ENCODE measurements around the gene C15orf39.
"Not testable (repeated sequence)": the region's sequence is repeated elsewhere in the genome, so short reads cannot be mapped to it uniquely, and the experiment has no call there.

Gene C15orf39

DNA sequence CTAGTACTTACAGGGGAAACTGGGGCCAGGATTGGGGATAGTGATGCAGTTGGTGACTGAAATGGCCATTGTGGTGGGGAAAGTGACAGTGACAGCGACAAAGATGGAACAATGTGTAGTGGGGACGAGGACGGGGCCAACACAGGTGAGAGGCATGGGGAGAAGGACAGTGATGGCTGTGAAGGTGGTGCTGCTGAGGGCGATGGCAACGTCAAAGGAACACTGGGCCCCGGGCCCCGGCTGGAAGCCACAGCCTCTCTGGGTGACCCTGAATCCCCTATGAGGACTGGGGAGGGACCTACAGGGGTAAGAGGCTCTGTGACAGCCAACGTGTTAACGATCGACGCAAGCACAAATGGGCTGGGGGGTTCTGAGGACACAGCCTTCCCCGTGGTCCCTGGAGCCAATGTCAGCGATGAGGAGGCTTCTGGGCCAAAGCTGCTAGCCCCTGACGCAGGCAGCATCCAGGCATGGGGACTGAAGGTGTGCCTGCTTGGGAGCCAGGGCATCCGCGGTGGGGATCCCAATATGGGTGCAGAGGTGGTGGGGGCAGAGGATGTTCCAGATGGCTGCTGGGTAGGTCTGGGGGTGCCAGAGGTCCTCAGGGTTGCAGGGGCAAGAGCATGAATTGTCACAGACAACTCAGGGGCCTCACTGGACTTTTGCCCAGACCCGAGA lies 31.3 kb downstream of the C15orf39 start:
- peak; percentile 32 for DNase-seq

DNA sequence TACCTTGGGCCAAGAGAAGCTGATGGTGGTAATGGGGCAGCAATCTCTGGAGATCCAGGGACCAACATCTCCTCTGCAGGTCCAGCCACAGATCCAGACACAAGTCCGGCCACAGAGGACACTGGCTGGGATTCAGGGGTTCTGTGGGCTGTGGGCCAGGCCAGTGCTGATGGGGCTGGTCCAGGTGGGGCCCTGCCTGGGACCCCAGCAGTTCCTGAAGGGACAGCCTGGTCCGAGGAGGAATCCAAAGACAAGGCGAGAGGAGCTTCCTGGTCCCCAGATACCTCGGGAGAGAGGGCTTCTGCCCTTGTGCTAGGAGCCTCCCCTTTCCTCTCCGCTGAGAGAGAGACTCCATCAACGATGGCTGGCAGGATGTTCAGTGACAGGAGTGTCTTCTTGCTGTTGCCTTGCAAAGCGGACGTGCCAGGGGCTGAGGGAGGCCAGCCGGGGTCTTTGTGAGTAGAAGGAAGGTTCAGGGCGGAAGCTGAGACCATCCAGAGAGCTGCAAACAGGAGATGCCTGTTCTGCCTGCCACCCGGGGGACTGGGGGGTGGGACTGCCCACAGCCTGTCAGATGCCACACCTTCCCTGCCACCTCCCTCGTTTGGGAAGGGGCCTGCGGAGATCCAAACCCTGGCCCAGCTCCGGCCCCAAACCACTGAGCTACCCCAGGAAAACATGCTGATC lies 32.0 kb downstream of the C15orf39 start:
- peak; percentile 24 for DNase-seq

DNA sequence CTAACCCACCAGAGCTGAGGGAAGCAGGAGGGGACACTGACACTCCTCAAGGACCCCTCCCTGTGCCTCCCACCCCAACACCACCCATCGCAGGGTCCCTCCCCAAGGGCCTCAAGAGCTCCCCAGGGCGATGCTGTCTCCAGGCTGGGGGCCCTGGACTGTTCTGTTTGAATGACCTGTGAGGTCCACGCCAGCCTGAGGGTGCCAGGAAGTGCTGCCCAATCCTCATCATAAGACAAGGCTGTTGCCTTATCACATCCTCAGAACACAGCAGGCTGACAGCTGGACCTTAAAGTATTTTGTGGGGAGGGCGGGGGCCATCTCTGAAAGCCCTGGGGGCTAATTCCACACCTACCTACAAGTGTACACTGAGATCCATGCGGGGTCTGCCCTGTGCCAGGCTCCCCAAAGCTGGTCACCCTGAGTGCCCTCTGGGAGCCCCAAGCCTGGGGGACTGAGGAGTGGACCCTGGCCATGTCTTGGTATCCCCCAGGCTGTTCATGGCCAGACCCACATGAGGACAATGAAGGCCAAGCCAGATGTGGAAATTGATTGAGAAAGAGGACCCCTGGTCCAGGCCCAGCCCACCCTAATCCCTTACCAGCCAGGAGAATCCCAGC lies 32.6 kb downstream of the C15orf39 start:
- DNase-seq: peak; percentile 20

DNA sequence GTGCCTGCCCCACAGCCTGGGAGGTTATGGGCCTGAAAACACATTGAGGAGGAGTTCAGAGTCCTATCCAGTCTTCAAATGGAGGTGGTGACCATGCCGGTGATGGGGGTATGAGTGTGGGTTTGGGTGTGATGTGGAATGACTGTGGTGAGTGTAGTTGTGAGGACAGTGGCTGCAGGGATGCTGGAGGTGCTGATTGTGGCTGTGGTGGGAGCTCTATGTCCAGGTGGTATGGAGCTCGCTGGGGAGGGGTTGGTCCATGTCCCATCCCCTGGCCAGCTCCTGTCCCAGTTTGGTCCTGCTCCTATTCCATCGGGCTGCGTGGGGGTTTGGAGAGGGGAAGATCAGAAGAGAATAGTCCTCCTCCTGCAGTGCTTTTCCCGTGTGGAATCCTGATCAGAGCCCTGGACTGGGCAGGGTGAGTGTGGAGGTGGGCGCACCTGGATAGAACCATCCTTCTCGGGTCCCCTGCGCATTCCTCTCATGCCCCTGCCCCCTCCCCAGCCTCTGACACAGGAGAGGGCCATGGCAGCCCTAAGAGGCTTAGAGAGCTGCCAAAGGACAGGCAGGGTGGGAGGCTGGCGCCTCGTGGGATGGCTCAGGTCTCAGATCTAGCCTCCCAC lies 33.5 kb downstream of the C15orf39 start:
- DNase-seq: peak; percentile 40

DNA sequence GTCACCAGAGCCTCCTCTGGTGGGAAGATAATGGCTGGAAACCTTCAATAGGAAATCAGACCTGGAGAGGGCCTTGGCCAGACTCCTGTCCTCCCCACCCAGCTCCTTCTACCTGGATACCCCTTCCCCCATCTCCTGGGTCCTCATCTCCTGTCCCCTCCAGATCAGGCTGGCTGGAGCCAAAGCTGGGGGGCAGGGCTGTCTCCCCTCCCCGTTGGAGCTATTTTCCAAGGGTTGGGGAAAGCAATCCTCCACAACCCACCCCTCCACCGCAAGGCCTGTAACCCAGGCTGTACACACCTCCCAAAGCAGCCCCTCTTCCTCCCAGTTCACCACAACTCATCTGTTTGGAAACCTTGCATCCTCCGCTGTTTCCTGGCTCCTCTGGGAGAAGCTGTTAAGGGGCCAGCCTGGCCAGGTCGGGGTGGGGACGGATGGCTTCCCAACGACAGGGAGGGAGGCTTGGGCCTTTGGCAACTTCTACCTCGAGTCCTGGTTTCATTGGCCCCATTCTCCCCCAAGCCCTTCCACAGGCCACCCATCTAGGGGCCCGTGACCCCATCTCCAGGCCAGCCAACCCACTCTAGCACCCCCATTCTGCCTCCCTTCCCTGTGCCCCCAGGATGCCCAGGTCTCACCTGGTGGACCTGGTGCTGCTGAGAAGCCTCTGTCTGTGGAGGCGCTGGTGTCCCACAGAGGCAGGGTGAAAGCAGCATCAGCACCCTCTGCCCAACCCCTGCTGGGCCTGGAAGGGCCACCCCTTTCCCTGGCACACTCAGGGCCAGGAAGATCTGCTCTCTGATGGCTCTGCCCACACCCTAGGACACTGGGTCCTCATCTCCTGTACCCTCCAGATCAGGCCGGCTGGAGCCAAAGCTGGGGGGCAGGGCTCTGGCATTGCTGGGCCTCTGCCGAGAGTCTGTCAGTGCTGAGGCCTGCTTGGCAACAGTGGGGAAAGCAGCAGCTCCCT lies 34.4 kb downstream of the C15orf39 start:
- peak; percentile 13 for DNase-seq

DNA sequence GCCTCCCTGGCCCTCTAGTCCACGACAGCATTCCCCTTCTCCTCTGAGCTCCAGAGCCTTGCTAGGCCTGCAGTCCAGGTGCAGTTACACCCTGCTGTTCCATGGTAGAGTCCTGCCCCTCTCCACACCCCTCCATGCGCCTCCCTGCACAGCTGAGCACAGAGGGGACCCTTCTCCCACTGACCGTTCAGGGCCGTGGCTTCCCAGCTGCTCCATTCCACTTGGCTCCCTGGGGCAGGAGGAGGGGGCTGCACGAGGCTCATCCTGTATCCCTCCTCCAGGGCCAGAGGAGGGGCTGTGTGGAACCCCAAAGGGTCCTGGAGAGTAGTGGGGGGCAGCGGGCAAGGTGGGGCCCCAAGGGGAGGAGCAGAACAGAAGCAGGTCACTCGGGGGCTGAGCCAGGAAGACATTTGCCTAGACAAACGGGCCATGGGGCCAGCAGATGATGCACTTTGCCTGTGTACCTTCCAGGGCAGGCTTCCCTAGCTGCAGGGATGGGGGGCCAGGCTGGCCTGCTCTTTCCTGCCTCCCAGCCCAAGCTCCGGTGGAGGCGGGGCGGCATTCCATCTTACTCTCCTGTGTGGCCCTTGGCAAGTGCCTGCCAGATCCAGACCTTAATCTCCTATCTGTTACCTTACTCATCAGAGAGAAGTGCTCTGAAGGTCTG lies 35.8 kb downstream of the C15orf39 start:
- DNase-seq: peak; percentile 25

DNA sequence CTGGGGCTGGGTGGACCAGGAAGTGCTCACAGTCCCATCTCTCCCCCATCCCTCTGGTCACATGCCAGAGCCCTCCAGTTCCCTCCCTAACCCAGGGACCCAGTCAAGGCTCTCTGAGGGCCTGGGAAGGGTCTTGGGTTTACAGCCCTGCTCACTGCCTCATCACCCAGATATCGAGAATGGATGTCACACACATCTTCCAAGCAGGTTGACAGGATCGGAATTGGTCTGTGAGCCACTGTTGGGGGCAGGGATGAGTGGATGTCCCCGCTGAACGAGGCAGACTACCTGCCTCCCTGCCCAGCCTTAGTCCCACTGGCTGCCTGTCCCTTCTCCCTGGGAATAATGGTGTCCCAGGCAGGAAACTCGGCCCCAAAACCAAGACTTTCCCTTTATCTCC lies 36.5 kb downstream of the C15orf39 start:
- DNase-seq: no peak

DNA sequence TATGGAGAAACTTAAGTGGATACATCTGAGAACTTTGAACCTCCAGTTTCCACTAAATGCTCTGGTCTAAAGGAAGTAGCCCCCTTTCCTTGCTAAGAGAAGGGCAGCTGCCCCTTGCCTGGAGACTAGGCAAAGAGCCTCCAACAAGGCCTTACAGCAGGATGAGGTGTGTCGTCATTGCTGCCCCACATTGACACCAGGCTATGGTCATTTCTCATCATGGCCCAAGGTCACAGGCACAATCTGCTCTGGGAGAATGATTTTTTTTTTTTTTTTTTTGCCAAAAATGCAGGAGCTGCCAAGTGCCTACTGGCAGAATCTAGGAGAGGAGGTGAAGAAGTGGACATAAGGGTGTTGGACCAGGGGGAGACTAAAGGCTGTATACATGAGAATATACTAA lies 44.1 kb downstream of the C15orf39 start:
- not testable (repeated sequence) for DNase-seq

DNA sequence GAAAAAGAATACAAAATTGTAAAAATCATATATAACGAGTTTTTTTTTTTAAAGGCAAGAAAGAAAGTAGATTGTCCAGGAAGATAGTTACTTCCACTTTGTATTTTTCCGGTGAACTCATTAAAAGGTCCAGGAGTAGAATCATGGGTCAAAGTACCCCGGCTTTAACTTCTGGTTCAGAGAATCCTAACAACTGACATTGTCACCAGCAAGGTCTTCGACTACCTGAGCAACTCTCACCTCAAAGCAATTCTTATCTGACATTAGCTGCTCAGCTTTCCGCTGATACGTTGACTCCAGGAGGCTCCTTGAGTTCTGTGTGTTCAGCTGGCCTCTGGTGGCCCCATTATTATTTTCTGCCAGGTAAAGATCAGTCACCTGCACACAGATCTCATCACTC lies 47.3 kb downstream of the C15orf39 start:
- DNase-seq: not testable (repeated sequence)

DNA sequence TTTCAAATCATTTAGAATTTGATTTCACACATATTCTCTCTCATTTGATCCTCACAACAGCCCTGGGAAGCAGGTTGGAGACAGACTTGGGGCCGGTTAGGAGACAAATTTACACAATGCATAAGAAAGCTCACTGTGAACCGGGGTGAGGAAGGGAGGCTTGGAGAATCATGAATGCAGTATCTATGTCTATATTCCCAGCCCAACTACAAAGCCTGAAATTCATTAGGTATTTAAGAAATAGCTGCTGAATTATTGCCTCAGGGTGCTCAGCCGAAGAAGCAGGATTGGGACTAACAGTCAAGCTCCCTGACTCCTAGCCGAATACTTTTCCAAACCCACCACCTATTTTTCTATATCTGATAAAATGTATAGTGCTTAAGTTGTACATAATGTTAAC lies 48.0 kb downstream of the C15orf39 start:
- no peak for DNase-seq

DNA sequence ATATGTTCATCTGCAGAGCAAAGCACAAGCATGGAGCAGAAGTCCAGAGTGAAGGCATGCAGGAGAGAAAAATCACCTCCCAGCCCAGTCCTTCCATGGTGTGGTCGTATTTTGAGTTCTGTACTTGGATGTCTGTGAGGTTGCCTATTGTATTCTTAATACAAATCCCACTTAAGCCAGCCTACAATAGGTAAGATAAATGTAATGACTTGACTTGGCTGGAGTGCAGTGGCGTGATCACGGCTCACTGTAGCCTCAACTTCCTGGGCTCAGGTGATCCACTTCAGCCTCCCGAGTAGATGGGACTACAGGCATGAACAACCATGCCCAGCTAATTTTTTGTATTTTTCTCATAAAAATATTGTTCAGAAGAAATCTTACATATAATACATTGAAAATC lies 49.7 kb downstream of the C15orf39 start:
- DNase-seq: not testable (repeated sequence)

DNA sequence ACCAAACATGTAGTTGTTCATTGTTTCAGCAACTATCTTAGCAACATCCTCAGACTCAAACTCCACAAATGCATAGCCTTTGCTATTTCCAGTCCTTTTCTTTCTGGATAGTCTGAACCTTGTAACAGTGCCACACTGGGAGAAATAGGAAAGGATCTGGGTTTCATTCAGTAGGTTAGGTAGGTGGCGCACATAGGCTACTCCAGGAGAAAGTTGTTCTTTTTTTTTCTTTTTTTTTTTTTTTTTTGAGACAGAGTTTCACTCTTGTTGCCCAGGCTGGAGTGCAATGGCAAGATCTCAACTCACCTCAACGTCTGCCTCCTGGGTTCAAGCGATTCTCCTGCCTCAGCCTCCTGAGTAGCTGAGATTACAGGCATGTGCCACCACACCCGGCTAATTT lies 50.6 kb downstream of the C15orf39 start:
- DNase-seq: not testable (repeated sequence)

DNA sequence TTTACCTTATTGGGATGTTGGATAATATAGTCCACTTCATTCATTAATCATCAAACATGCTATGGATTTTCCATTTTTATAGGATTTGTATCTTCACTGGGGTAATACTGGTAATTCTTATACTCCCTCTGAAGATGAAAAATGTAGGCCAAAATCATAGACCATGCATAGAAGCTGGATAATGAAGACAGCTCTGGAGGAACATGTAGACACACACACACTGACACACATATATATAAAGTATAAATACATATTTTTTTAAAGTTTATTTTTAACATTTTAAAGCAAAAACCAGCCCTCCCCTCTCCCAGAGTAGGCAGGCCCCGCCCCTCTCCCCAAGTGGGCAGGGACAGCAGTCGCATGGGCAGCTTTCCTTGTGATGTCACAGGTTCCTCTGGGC lies 56.4 kb downstream of the C15orf39 start, which contains the start of gene GOLGA6C:
GOLGA6C (plus strand) TSS at position 301 of the 400 bp plus-strand sequence. CDS start 265 bp downstream, outside the sequence.
- DNase-seq: not testable (repeated sequence)

DNA sequence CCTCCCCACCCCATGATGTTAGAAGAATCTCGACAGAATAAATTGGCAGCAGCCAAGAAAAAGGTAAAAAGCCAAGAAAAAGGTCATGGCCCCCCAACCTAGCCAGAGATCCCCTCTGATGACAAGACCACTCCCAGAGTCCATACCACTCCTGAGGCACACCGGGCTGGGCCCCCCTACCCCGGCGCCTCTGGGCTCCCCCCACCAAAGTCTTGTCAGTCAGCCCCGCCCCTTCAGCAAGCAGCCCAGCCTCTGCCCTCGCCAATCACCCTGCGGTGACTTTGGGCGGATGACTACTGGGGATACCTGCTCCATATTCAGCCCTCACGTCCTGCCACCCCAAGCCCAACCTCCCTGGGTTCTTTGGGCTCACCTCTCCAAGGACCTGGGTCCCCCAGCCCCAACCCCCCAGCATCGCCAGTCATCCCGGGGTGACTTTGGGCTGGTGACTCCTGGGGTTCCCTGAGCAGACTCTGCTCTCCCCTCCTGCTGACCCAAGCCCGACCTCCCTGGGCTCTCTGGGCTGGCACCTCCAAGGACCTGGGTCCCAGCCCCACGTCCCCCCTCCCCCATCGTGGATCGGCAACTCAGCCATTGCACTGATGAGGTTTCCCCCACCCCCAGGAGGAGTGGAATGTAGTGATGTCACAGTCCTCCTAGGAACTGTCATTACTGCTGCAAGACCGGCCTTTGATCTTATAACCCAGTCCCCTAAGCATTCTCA lies 57.1 kb downstream of the C15orf39 start:
- not testable (repeated sequence) for DNase-seq

DNA sequence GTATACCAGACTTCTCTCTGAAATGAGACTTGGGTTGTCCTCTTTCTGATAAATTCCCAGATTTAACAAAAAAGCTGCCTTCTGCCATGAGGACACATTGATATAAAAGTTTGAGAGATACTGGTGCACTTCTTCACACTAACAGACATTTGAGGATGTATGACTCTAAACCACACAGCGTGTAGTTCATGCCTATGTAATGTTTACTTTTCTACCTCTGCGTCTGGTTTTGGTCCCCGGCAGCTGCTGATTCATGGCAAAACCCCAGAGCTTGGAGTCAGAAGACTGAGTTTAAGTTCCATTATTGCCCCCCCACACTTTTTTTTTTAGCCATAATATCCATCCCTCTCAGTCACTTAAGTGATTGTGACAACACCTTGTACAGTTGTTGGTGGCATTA lies 58.2 kb downstream of the C15orf39 start:
- DNase-seq: not testable (repeated sequence)

Data from right forelimb (tissue), 1 donor.